Measurements from ENCODE around the gene NR4A1. TPM values are rescaled to one million over a fixed set of nuclear protein-coding genes. Genes with fewer than 3 reads are reported as not detected.

NR4A1 gene
- total RNA-seq, 3 donors from 2014 or later (not counting 1 experiment from before 2014, with no cell fraction given), result 72.5 to 177 (median 96.7) TPM

GRCh38 chr12:52084491-52085231, 33.4 kb downstream of the NR4A1 start:
- WGBS (ENCODE audit: insufficient coverage), result 92% methylated on average over 9 of the region's 9 CpGs
- intact Hi-C loops (cut with micrococcal nuclease), result no loop called here

GRCh38 chr12:52085682-52086180, 34.5 kb downstream of the NR4A1 start:
- no peak for ATAC-seq
- no peak overlapping the region for H3K4me3 Mint-ChIP-seq
- TF ChIP-seq CTCF (IDR thresholded peaks at IDR 0.05), result no peak
- H3K4me1 ChIP-seq (ENCODE audit: control insufficient read depth, insufficient read depth, low read length), result peaks cover 17% of the 10 kb centered on the region
- H3K4me1 Mint-ChIP-seq, result peaks cover 0 to 13% of the 10 kb centered on the region in 2 donors
- H3K9me3 Mint-ChIP-seq, result no peaks in the 10 kb centered on the region
- no peaks in the 10 kb centered on the region for H3K36me3 ChIP-seq (ENCODE audit: control insufficient read depth, insufficient read depth, low read length)
- 86% methylated on average over 6 of the region's 6 CpGs for WGBS (ENCODE audit: insufficient coverage)
- no peak overlapping the region for H3K27ac ChIP-seq (ENCODE audit: low read length)
- no peak overlapping the region for H3K4me3 ChIP-seq (ENCODE audit: low read length)
- intact Hi-C loops (cut with micrococcal nuclease), result no loop called here
- H3K27me3 Mint-ChIP-seq (ENCODE audit: low read depth in 2 of 2), result peaks cover 25 to 26% of the 10 kb centered on the region in 2 donors
- no peaks in the 10 kb centered on the region for H3K36me3 Mint-ChIP-seq
- no peak overlapping the region for H3K27ac Mint-ChIP-seq
- peaks cover 3% of the 10 kb centered on the region for H3K27me3 ChIP-seq (ENCODE audit: control insufficient read depth, insufficient read depth, low read length)
- DNase-seq, result no peak
- H3K9me3 ChIP-seq (ENCODE audit: control insufficient read depth, insufficient read depth, low read length), result no peaks in the 10 kb centered on the region

More at GRCh38 chr12:52084491-52085231, 33.4 kb downstream of the NR4A1 start:
- Mint-ChIP-seq H3K4me3 (no peak overlapping the region), H3K4me1 (peaks cover 0 to 13% of the 10 kb centered on the region in 2 donors), H3K27ac (no peak overlapping the region), H3K36me3 (no peaks in the 10 kb centered on the region), H3K9me3 (no peaks in the 10 kb centered on the region), H3K27me3 (ENCODE audit: low read depth in 2 of 2) (peaks cover 23 to 25% of the 10 kb centered on the region in 2 donors)
- H3K4me3 ChIP-seq (ENCODE audit: low read length), result no peak overlapping the region
- H3K4me1 ChIP-seq (ENCODE audit: control insufficient read depth, insufficient read depth, low read length), result peaks cover 22% of the 10 kb centered on the region
- no peak for TF ChIP-seq CTCF (IDR thresholded peaks at IDR 0.05)
- no peaks in the 10 kb centered on the region for H3K27me3 ChIP-seq (ENCODE audit: control insufficient read depth, insufficient read depth, low read length)
- ATAC-seq (no peak), DNase-seq (no peak)
- H3K9me3 ChIP-seq (ENCODE audit: control insufficient read depth, insufficient read depth, low read length), result no peaks in the 10 kb centered on the region
- H3K36me3 ChIP-seq (ENCODE audit: control insufficient read depth, insufficient read depth, low read length), result no peaks in the 10 kb centered on the region
- no peak overlapping the region for H3K27ac ChIP-seq (ENCODE audit: low read length)

- 79% methylated on average over 9 of the region's 9 CpGs for WGBS (ENCODE audit: insufficient coverage)
- Mint-ChIP-seq H3K9me3 (no peaks in the 10 kb centered on the region), H3K27ac (no peak overlapping the region), H3K4me3 (no peak overlapping the region), H3K36me3 (no peaks in the 10 kb centered on the region), H3K4me1 (peaks cover 0 to 13% of the 10 kb centered on the region in 2 donors), H3K27me3 (ENCODE audit: low read depth in 2 of 2) (peaks cover 30 to 31% of the 10 kb centered on the region in 2 donors)
- H3K4me1 ChIP-seq (ENCODE audit: control insufficient read depth, insufficient read depth, low read length), result peaks cover 11% of the 10 kb centered on the region
- ATAC-seq, result no peak
- H3K4me3 ChIP-seq (ENCODE audit: low read length), result no peak overlapping the region
- H3K36me3 ChIP-seq (ENCODE audit: control insufficient read depth, insufficient read depth, low read length), result no peaks in the 10 kb centered on the region
- DNase-seq, result no peak
- H3K9me3 ChIP-seq (ENCODE audit: control insufficient read depth, insufficient read depth, low read length), result no peaks in the 10 kb centered on the region
- TF ChIP-seq CTCF (IDR thresholded peaks at IDR 0.05), result no peak
- peaks cover 3% of the 10 kb centered on the region for H3K27me3 ChIP-seq (ENCODE audit: control insufficient read depth, insufficient read depth, low read length)
- intact Hi-C loops (cut with micrococcal nuclease), result no loop called here
- H3K27ac ChIP-seq (ENCODE audit: low read length), result no peak overlapping the region
Measured at GRCh38 chr12:52086366-52086765, 35.1 kb downstream of the NR4A1 start.

Data from natural killer cell (primary cell).